PC-9 (cell line): ENCODE measurements around the gene ATP2B3.

Experiments used
- EZH2 ChIP-seq: fragments of 200-600 bp; sonication (generic); IDR thresholded peaks from 2 replicates; pipeline ENCODE4 v1.8.0; 2017; ENCODE audit warnings: antibody characterized with exemption, low read depth
- TF ChIP-seq, protein P1 (sequence below): fragments of 200-600 bp; sonication (generic); conservative IDR thresholded peaks from 2 replicates; pipeline ENCODE4 v1.6.1; 2017; ENCODE audit warnings: mixed run types, antibody characterized with exemption, mild to moderate bottlenecking, moderate library complexity

DNA sequence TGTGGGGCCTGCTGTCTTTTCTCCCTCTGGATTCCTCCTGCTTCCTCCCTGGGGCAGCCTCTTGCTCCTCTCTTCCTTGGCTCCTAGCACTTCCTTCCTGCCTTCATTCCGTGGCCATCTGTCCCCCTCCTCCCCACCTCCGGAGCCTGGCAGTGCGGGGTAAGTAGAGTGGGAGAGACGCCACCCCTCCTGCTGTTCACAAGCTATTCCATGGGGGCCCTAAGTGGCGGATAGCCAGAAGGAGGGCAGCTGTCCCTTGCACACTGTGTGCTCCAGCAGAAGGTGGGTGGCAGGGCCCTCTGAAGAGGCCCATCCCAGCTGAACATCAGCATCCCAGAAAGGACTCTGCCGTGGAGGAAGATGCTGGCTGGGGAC is 54.1 kb downstream of the ATP2B3 start:
- TF ChIP-seq EZH2 = no peak
- TF ChIP-seq, protein P1, sequence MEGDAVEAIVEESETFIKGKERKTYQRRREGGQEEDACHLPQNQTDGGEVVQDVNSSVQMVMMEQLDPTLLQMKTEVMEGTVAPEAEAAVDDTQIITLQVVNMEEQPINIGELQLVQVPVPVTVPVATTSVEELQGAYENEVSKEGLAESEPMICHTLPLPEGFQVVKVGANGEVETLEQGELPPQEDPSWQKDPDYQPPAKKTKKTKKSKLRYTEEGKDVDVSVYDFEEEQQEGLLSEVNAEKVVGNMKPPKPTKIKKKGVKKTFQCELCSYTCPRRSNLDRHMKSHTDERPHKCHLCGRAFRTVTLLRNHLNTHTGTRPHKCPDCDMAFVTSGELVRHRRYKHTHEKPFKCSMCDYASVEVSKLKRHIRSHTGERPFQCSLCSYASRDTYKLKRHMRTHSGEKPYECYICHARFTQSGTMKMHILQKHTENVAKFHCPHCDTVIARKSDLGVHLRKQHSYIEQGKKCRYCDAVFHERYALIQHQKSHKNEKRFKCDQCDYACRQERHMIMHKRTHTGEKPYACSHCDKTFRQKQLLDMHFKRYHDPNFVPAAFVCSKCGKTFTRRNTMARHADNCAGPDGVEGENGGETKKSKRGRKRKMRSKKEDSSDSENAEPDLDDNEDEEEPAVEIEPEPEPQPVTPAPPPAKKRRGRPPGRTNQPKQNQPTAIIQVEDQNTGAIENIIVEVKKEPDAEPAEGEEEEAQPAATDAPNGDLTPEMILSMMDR = no peak
